ENCODE results near the gene LRRC3. TPM values are rescaled to one million over a fixed set of nuclear protein-coding genes. Genes with fewer than 3 reads are reported as not detected.

Gene LRRC3
- total RNA-seq, 1 donor from 2014 or later, result 10.1 TPM

GRCh38 chr21:44464351-44464750 lies 9.0 kb downstream of the LRRC3 start:
- H3K9me3 Mint-ChIP-seq, result no peaks in the 10 kb centered on the region
- H3K4me1 Mint-ChIP-seq, result peaks cover 4% of the 10 kb centered on the region
- no peak overlapping the region for H3K4me3 Mint-ChIP-seq
- H3K27me3 Mint-ChIP-seq (ENCODE audit: low read depth), result no peaks in the 10 kb centered on the region
- TF ChIP-seq, protein P1, sequence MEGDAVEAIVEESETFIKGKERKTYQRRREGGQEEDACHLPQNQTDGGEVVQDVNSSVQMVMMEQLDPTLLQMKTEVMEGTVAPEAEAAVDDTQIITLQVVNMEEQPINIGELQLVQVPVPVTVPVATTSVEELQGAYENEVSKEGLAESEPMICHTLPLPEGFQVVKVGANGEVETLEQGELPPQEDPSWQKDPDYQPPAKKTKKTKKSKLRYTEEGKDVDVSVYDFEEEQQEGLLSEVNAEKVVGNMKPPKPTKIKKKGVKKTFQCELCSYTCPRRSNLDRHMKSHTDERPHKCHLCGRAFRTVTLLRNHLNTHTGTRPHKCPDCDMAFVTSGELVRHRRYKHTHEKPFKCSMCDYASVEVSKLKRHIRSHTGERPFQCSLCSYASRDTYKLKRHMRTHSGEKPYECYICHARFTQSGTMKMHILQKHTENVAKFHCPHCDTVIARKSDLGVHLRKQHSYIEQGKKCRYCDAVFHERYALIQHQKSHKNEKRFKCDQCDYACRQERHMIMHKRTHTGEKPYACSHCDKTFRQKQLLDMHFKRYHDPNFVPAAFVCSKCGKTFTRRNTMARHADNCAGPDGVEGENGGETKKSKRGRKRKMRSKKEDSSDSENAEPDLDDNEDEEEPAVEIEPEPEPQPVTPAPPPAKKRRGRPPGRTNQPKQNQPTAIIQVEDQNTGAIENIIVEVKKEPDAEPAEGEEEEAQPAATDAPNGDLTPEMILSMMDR (conservative IDR thresholded peaks at IDR 0.05), result no peak
- H3K27ac Mint-ChIP-seq (ENCODE audit: unreplicated experiment), result peak overlapping the region; percentile 19
- DNase-seq (ENCODE audit: low read depth, low spot score), result no peak
- no peaks in the 10 kb centered on the region for H3K36me3 Mint-ChIP-seq (ENCODE audit: low read depth)

DNA sequence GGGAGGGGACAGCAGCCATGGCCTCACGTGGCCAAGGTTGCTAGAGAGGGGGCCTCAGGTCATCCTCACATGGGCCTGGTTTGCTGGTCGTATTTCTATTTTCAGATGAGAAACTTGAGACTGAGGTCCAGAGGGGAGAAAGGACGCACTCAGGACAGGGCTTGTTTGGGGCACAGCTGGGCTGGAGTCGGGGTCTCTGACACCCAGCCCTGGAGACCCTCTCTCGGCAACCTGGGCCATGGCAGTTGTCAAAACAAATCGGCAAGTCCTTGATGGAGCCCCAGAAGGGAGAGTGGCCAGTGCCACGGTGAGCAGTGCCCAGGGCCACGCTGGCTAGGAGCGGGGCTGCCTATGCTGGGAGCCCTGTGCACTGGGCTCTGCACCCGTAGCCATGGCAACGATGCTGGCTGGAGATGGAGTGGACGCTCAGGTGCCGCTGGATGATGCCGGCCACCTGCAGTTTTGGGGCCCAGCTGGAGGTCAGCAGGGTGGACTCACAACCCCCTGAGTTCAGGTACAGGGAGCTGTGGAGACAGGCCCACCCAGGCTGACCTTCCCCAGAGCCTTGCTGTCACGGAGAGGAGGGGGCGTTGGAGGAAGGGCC lies 11.1 kb downstream of the LRRC3 start:
- H3K4me1 Mint-ChIP-seq, result peaks cover 4% of the 10 kb centered on the region
- DNase-seq (ENCODE audit: low read depth, low spot score), result no peak
- H3K27ac Mint-ChIP-seq (ENCODE audit: unreplicated experiment), result no peak overlapping the region
- H3K4me3 Mint-ChIP-seq, result no peak overlapping the region
- H3K27me3 Mint-ChIP-seq (ENCODE audit: low read depth), result no peaks in the 10 kb centered on the region
- TF ChIP-seq, protein P1 (conservative IDR thresholded peaks at IDR 0.05), result no peak
- no peaks in the 10 kb centered on the region for H3K9me3 Mint-ChIP-seq
- H3K36me3 Mint-ChIP-seq (ENCODE audit: low read depth), result no peaks in the 10 kb centered on the region

GRCh38 chr21:44466996-44467858 lies 11.9 kb downstream of the LRRC3 start:
- no peak for DNase-seq (ENCODE audit: low read depth, low spot score)
- Mint-ChIP-seq H3K27me3 (ENCODE audit: low read depth) (no peaks in the 10 kb centered on the region), H3K27ac (ENCODE audit: unreplicated experiment) (no peak overlapping the region), H3K4me3 (no peak overlapping the region), H3K4me1 (peaks cover 4% of the 10 kb centered on the region), H3K9me3 (peaks cover 2% of the 10 kb centered on the region), H3K36me3 (ENCODE audit: low read depth) (no peaks in the 10 kb centered on the region)
- TF ChIP-seq, protein P1 (conservative IDR thresholded peaks at IDR 0.05), result no peak

DNA sequence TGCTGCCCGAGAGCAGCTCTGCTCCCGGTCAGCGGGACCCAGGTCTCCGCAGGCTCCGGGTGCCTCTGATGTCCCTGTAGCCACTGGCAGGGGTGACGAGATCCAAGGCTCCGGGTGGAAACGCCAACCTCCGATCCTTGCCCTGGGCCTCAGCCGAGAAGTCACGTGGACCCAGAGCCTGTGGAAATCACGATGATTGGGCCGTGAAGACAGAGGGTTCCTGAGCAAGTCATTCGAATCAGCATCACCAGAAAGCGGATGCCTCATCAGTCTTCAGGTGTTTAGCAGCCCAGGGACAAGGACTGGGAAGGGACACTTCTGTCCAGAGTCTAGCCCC lies 12.5 kb downstream of the LRRC3 start:
- no peak for DNase-seq (ENCODE audit: low read depth, low spot score)
- H3K4me1 Mint-ChIP-seq, result peaks cover 4% of the 10 kb centered on the region
- no peaks in the 10 kb centered on the region for H3K36me3 Mint-ChIP-seq (ENCODE audit: low read depth)
- H3K27me3 Mint-ChIP-seq (ENCODE audit: low read depth), result no peaks in the 10 kb centered on the region
- no peak overlapping the region for H3K27ac Mint-ChIP-seq (ENCODE audit: unreplicated experiment)
- H3K4me3 Mint-ChIP-seq, result no peak overlapping the region
- H3K9me3 Mint-ChIP-seq, result peaks cover 2% of the 10 kb centered on the region
- TF ChIP-seq, protein P1 (conservative IDR thresholded peaks at IDR 0.05), result no peak

DNA sequence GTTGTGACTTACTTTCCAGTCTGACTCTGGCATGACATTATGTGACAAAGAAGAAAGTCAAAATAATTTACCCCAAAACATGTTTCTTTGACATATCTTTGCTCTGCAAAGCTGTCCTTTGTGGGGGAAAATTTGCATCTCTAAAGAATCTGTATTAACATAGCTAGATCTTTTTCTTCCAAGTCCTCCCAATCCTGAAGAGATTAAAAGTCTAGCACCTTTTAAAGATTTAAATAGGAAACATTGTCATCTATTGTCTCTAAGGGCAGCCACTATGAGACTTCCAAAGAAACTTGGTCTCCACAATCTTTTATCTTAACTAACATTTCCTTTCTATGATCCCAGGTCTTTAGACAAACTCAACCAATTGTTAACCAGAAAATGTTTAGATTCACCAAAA lies 16.0 kb downstream of the LRRC3 start:
- Mint-ChIP-seq H3K27me3 (ENCODE audit: low read depth) (no peaks in the 10 kb centered on the region), H3K4me1 (no peaks in the 10 kb centered on the region), H3K27ac (ENCODE audit: unreplicated experiment) (no peak overlapping the region), H3K9me3 (peaks cover 2% of the 10 kb centered on the region), H3K36me3 (ENCODE audit: low read depth) (no peaks in the 10 kb centered on the region), H3K4me3 (no peak overlapping the region)
- no peak for DNase-seq (ENCODE audit: low read depth, low spot score)
- TF ChIP-seq, protein P1 (conservative IDR thresholded peaks at IDR 0.05), result no peak

All from neural crest cell (in vitro differentiated cells).